ENCODE data around the gene BOLA1.

BOLA1 gene

GRCh38 chr1:149927563-149928400 lies 28.4 kb downstream of the BOLA1 start, which contains the start of gene SF3B4:
SF3B4 (minus strand) TSS chr1:149927803; CDS start chr1:149927759, 44 bp downstream.
- H3K9me3 ChIP-seq (ENCODE audit: control insufficient read depth, insufficient read depth, low read length) = no peaks in the 10 kb centered on the region
- peaks cover 29% of the 10 kb centered on the region for H3K4me1 ChIP-seq (ENCODE audit: control insufficient read depth, low read length)
- H3K27me3 ChIP-seq (ENCODE audit: control insufficient read depth, low read length) = no peaks in the 10 kb centered on the region
- TF ChIP-seq CTCF (IDR thresholded peaks at IDR 0.05; ENCODE audit: low read depth, low read length, poor library complexity, severe bottlenecking) (no peak), EZH2phosphoT487 (IDR thresholded peaks at IDR 0.05; ENCODE audit: borderline replicate concordance, low read length) (no peak)
- no peaks in the 10 kb centered on the region for H3K9me2 ChIP-seq (replicated peaks; ENCODE audit: control insufficient read depth, low read length)
- peak within 1 kb of the TSS; percentile 85 for H3K4me2 ChIP-seq (ENCODE audit: low read length)
- H4K20me1 ChIP-seq (ENCODE audit: control insufficient read depth, insufficient read depth, low read depth, low read length) = peaks cover 19% of the 10 kb centered on the region
- peaks cover 47% of the 10 kb centered on the region for H3K36me3 ChIP-seq (ENCODE audit: control insufficient read depth, low read length)
- no peaks in the 10 kb centered on the region for H3F3A ChIP-seq (ENCODE audit: control insufficient read depth, insufficient read depth)
- H3K79me2 ChIP-seq (ENCODE audit: control insufficient read depth, low read length) = peaks cover 34% of the 10 kb centered on the region
- peak within 1 kb of the TSS; percentile 79 for H3K27ac ChIP-seq (ENCODE audit: low read depth, low read length)
- H3K4me3 ChIP-seq (ENCODE audit: low read length) = peak within 1 kb of the TSS; percentile 93

GRCh38 chr1:149928401-149928724 lies 29.0 kb downstream of the BOLA1 start:
- peaks cover 19% of the 10 kb centered on the region for H4K20me1 ChIP-seq (ENCODE audit: control insufficient read depth, insufficient read depth, low read depth, low read length)
- peaks cover 42% of the 10 kb centered on the region for H3K36me3 ChIP-seq (ENCODE audit: control insufficient read depth, low read length)
- no peaks in the 10 kb centered on the region for H3K9me2 ChIP-seq (replicated peaks; ENCODE audit: control insufficient read depth, low read length)
- H3K4me2 ChIP-seq (ENCODE audit: low read length) = peak overlapping the region; percentile 85
- H3K4me3 ChIP-seq (ENCODE audit: low read length) = peak overlapping the region; percentile 93
- no peaks in the 10 kb centered on the region for H3K9me3 ChIP-seq (ENCODE audit: control insufficient read depth, insufficient read depth, low read length)
- H3K79me2 ChIP-seq (ENCODE audit: control insufficient read depth, low read length) = peaks cover 34% of the 10 kb centered on the region
- H3K27me3 ChIP-seq (ENCODE audit: control insufficient read depth, low read length) = no peaks in the 10 kb centered on the region
- TF ChIP-seq CTCF (IDR thresholded peaks at IDR 0.05; ENCODE audit: low read depth, low read length, poor library complexity, severe bottlenecking) (no peak), EZH2phosphoT487 (IDR thresholded peaks at IDR 0.05; ENCODE audit: borderline replicate concordance, low read length) (no peak)
- peaks cover 29% of the 10 kb centered on the region for H3K4me1 ChIP-seq (ENCODE audit: control insufficient read depth, low read length)
- peak overlapping the region; percentile 79 for H3K27ac ChIP-seq (ENCODE audit: low read depth, low read length)
- no peaks in the 10 kb centered on the region for H3F3A ChIP-seq (ENCODE audit: control insufficient read depth, insufficient read depth)

GRCh38 chr1:149929856-149930255 lies 30.5 kb downstream of the BOLA1 start:
- Histone ChIP-seq H3F3A (ENCODE audit: control insufficient read depth, insufficient read depth) (no peaks in the 10 kb centered on the region), H4K20me1 (ENCODE audit: control insufficient read depth, insufficient read depth, low read depth, low read length) (peaks cover 19% of the 10 kb centered on the region), H3K4me2 (ENCODE audit: low read length) (no peak overlapping the region), H3K79me2 (ENCODE audit: control insufficient read depth, low read length) (peaks cover 29% of the 10 kb centered on the region), H3K27ac (ENCODE audit: low read depth, low read length) (no peak overlapping the region), H3K36me3 (ENCODE audit: control insufficient read depth, low read length) (peaks cover 27% of the 10 kb centered on the region), H3K9me2 (replicated peaks; ENCODE audit: control insufficient read depth, low read length) (no peaks in the 10 kb centered on the region), H3K4me1 (ENCODE audit: control insufficient read depth, low read length) (peaks cover 29% of the 10 kb centered on the region), H3K27me3 (ENCODE audit: control insufficient read depth, low read length) (peaks cover 2% of the 10 kb centered on the region; the same call in 1 of the 2 replicates), H3K9me3 (ENCODE audit: control insufficient read depth, insufficient read depth, low read length) (no peaks in the 10 kb centered on the region), H3K4me3 (ENCODE audit: low read length) (no peak overlapping the region)
- TF ChIP-seq CTCF (IDR thresholded peaks at IDR 0.05; ENCODE audit: low read depth, low read length, poor library complexity, severe bottlenecking) (no peak), EZH2phosphoT487 (IDR thresholded peaks at IDR 0.05; ENCODE audit: borderline replicate concordance, low read length) (no peak)
